A673 (cell line): ENCODE results near the gene AFG1L. TPM values are rescaled to one million over a fixed set of nuclear protein-coding genes. Genes with fewer than 3 reads are reported as not detected.
A peak's percentile ranks its signal among the peaks of the same experiment; 100 is the strongest.

ENCODE experiments used
- BruUV-seq: library from RNA; stranded (reverse); fragments of 400-500 nt; replicated peaks from 2 replicates; lab custom pipeline; 2021; lab: Mats Ljungman, UMichigan
- CTCF ChIA-PET: fragments of 300-600 bp; sonication (Branson Sonifier 250); formaldehyde crosslinking; loops from one replicate; lab custom pipeline; 2022; ENCODE audit warnings: antibody characterized with exemption; lab: Charles Lee
- POLR2A ChIA-PET: fragments of 300-600 bp; sonication (Branson Sonifier 250); formaldehyde crosslinking; loops from one replicate; lab custom pipeline; 2022; ENCODE audit warnings: antibody characterized with exemption; ENCODE audit not compliant: low non-redundant PET; lab: Charles Lee
- DNase-seq: peaks from one replicate; pipeline ENCODE4 v3.0.0-alpha.2; 2015; ENCODE audit warnings: low spot score
- H3K27ac ChIP-seq: fragments of 200-600 bp; sonication (generic); 2 replicates; pipeline ENCODE4 v1.5.1; 2016; ENCODE audit warnings: mixed run types, low read depth, mild to moderate bottlenecking, mixed read lengths, antibody characterized with exemption, low read length; ENCODE audit not compliant: poor library complexity, severe bottlenecking
- H3K27me3 ChIP-seq: fragments of 200-600 bp; sonication (generic); replicated peaks from 2 replicates; pipeline ENCODE4 v1.6.1; 2017; ENCODE audit warnings: mixed run types, low read depth, mild to moderate bottlenecking, mixed read lengths, antibody characterized with exemption, low read length; ENCODE audit not compliant: insufficient read depth, poor library complexity
- H3K36me3 ChIP-seq: fragments of 200-600 bp; sonication (generic); 2 replicates; pipeline ENCODE4 v1.6.1; 2016; ENCODE audit warnings: mixed run types, mild to moderate bottlenecking, mixed read lengths, antibody characterized with exemption, low read length; ENCODE audit not compliant: insufficient read depth, poor library complexity, severe bottlenecking
- H3K4me1 ChIP-seq: fragments of 200-600 bp; sonication (generic); 2 replicates; pipeline ENCODE4 v1.6.1; 2017; ENCODE audit warnings: mixed run types, mild to moderate bottlenecking, mixed read lengths, antibody characterized with exemption, low read length; ENCODE audit not compliant: insufficient read depth, poor library complexity, severe bottlenecking
- H3K4me3 ChIP-seq: fragments of 200-600 bp; sonication (generic); 2 replicates; pipeline ENCODE4 v1.5.1; 2016; ENCODE audit warnings: low read depth, mixed run types, mild to moderate bottlenecking, mixed read lengths, low read length; ENCODE audit not compliant: poor library complexity, severe bottlenecking
- H3K9me3 ChIP-seq: fragments of 200-600 bp; sonication (generic); 2 replicates; pipeline ENCODE4 v1.6.1; 2016; ENCODE audit warnings: mixed run types, low read depth, mild to moderate bottlenecking, mixed read lengths, antibody characterized with exemption, low read length; ENCODE audit not compliant: poor library complexity, severe bottlenecking
- CTCF ChIP-seq: fragments of 300-800, 200-600 bp; sonication (generic); conservative IDR thresholded peaks from 2 replicates; pipeline ENCODE4 v1.5.1; 2017; ENCODE audit warnings: low read depth, mild to moderate bottlenecking, antibody characterized with exemption, low read length, moderate library complexity, mixed read lengths
- EZH2 ChIP-seq: fragments of 200-600 bp; sonication (generic); IDR thresholded peaks from 2 replicates; pipeline ENCODE4 v1.6.1; 2017; ENCODE audit warnings: borderline replicate concordance, low read depth, mild to moderate bottlenecking, mixed read lengths, antibody characterized with exemption, low read length; ENCODE audit not compliant: poor library complexity, severe bottlenecking
- intact Hi-C: fragments of 100-400 bp; cut with micrococcal nuclease; formaldehyde crosslinking; loops from one replicate; pipeline ENCODE4 v1.10.0; 2022; ENCODE audit not compliant: unreplicated experiment
- total RNA-seq: library from RNA; stranded (reverse); gene quantifications from 2 replicates; pipeline ENCODE4 v1.2.3, GENCODE V29; 2021

The AFG1L gene
- total RNA-seq, 1 experiment from 2014 or later = 7.5 TPM

DNA sequence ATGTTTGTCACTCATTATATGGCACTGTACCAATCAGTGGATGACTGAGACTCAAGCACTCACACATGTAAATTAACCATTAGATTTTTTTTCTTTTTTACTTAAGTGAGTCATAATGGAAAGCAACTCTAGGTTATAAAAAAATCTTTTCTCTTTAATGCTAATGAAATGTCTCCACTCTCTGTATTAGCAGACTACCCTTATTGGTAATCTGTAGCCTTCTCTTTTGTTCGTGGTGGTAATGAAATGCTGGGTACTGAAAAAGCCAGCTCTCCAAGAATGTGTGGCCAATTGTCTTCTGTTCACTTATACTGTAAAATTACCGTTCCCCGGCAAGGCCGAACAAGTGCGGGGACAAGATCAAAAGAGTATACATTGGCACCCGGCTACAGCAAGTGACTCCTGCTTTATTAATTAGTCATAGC lies 69.0 kb downstream of the AFG1L start:
- no TSS peak for BruUV-seq
- Histone ChIP-seq H3K9me3 (no peaks in the 10 kb centered on the region), H3K4me3 (peak overlapping the region; percentile 26), H3K27ac (no peak overlapping the region), H3K4me1 (no peaks in the 10 kb centered on the region), H3K36me3 (no peaks in the 10 kb centered on the region), H3K27me3 (no peaks in the 10 kb centered on the region)
- intact Hi-C loops = no loop called here
- no peak for TF ChIP-seq EZH2
- no peak for TF ChIP-seq CTCF
- peak; percentile 37 for DNase-seq
- POLR2A ChIA-PET = no interaction called here
- CTCF ChIA-PET = no interaction called here

DNA sequence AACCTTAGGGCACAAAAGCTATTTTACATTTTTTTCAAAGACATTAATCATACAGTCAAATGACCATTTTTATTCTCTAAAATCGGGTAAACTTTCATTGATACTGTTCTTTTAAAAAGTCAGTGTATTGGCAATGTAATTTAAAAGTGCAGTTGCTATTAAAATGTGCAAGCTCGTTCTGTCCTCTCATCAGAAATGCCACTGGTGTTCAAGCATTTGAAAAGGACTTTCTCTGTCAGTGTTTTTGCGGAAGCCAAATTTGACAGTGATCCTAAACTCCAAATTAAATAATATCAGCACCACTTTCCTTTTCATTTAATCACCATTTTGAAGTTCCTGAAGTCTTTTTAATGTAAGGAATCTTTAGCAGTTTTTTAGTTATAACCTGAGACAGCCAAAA lies 69.6 kb downstream of the AFG1L start:
- DNase-seq = no peak
- Histone ChIP-seq H3K9me3 (no peaks in the 10 kb centered on the region), H3K36me3 (no peaks in the 10 kb centered on the region), H3K27me3 (no peaks in the 10 kb centered on the region), H3K27ac (no peak overlapping the region), H3K4me1 (no peaks in the 10 kb centered on the region), H3K4me3 (peak overlapping the region; percentile 26)
- TF ChIP-seq CTCF (no peak), EZH2 (no peak)
- intact Hi-C loops = no loop called here
- CTCF ChIA-PET = no interaction called here
- BruUV-seq = no TSS peak
- POLR2A ChIA-PET = no interaction called here

DNA sequence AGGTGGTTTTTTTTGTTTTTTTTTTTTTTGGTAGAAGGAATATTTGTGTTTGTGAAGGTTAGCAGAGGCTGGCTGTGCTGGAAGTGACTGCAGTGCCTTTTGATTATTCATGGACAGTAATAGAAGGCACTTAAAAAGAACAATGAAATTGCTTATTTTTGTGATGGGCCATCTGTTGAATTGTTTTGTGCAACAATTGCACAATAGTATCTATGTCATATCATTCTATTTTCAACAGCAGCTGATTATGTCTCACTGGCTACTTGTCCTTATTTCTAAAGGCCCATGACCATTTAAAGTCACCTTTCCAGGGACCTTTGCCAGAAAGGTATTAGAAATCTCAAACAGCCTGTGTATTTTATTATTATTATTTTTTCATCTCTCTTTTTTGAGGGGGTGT lies 70.6 kb downstream of the AFG1L start:
- DNase-seq = no peak
- CTCF ChIA-PET = no interaction called here
- POLR2A ChIA-PET = no interaction called here
- H3K4me1 ChIP-seq = no peaks in the 10 kb centered on the region
- BruUV-seq = no TSS peak
- intact Hi-C loops = no loop called here
- TF ChIP-seq CTCF (no peak), EZH2 (no peak)
- H3K4me3 ChIP-seq = no peak overlapping the region
- no peak overlapping the region for H3K27ac ChIP-seq
- no peaks in the 10 kb centered on the region for H3K36me3 ChIP-seq
- no peaks in the 10 kb centered on the region for H3K9me3 ChIP-seq
- H3K27me3 ChIP-seq = no peaks in the 10 kb centered on the region
